PC-9 (cell line): Measurements from ENCODE around the gene CUTC.

ENCODE experiments used
- CTCF ChIP-seq: fragments of 200-600 bp; sonication (generic); conservative IDR thresholded peaks from 2 replicates; pipeline ENCODE4 v1.6.1; 2017; ENCODE audit warnings: mixed run types, antibody characterized with exemption, mild to moderate bottlenecking, moderate library complexity
- EZH2 ChIP-seq: fragments of 200-600 bp; sonication (generic); IDR thresholded peaks from 2 replicates; pipeline ENCODE4 v1.8.0; 2017; ENCODE audit warnings: antibody characterized with exemption, low read depth

GRCh38 chr10:99779335-99779734 lies 47.3 kb downstream of the CUTC start:
- TF ChIP-seq CTCF (no peak), EZH2 (no peak)
